DMS53 (cell line): ENCODE measurements around the gene SEMA4D.

Experiments
- DNase-seq: peaks from one replicate; lab custom pipeline; 2025; lab: John Stamatoyannopoulos, UW

The SEMA4D gene

GRCh38 chr9:89313842-89314241 is 184.1 kb downstream of the SEMA4D start:
- no peak for DNase-seq

- peak; percentile 22 for DNase-seq
These were observed 185.7 kb downstream of the SEMA4D start for GRCh38 chr9:89312222-89312571.

GRCh38 chr9:89311346-89312221 is 186.3 kb downstream of the SEMA4D start:
- DNase-seq: peak; percentile 51
